MCF 10A (cell line): ENCODE results near the gene CCL20. TPM values are rescaled to one million over a fixed set of nuclear protein-coding genes. Genes with fewer than 3 reads are reported as not detected.
A peak's percentile ranks its signal among the peaks of the same experiment; 100 is the strongest.

ENCODE experiments used
- BruUV-seq: library from RNA; stranded (reverse); fragments of 400-500 nt; replicated peaks from 2 replicates; lab custom pipeline; 2021; lab: Mats Ljungman, UMichigan
- CTCF ChIA-PET: fragments of 300-600 bp; sonication (Branson Sonifier 250); formaldehyde crosslinking; extraction: SDS; loops from one replicate; lab custom pipeline; 2021; ENCODE audit warnings: antibody characterized with exemption, inconsistent platforms; lab: Yijun Ruan, JAX
- POLR2A ChIA-PET: fragments of 300-600, 350-650 bp; sonication (Branson Sonifier 250); formaldehyde crosslinking; extraction: SDS; loops from one replicate; lab custom pipeline; 2020; ENCODE audit warnings: antibody characterized with exemption, inconsistent platforms; lab: Yijun Ruan, JAX
- DNase-seq: peaks from one replicate; pipeline ENCODE4 v3.0.0-alpha.2; 2018; ENCODE audit not compliant: unreplicated experiment
- H3K27ac Mint-ChIP-seq: one replicate; pipeline ENCODE4 v1.8.0; 2022; ENCODE audit warnings: mild to moderate bottlenecking, low read depth, mixed read lengths; ENCODE audit not compliant: unreplicated experiment
- H3K27me3 Mint-ChIP-seq: one replicate; pipeline ENCODE4 v1.8.0; 2022; ENCODE audit warnings: mixed read lengths; ENCODE audit not compliant: insufficient read depth, unreplicated experiment
- H3K36me3 Mint-ChIP-seq: one replicate; pipeline ENCODE4 v1.8.0; 2022; ENCODE audit warnings: mild to moderate bottlenecking, moderate library complexity, mixed read lengths; ENCODE audit not compliant: insufficient read depth, unreplicated experiment
- H3K4me1 Mint-ChIP-seq: one replicate; pipeline ENCODE4 v1.8.0; 2022; ENCODE audit warnings: mixed read lengths; ENCODE audit not compliant: insufficient read depth, unreplicated experiment
- H3K4me3 Mint-ChIP-seq: one replicate; pipeline ENCODE4 v1.8.0; 2022; ENCODE audit warnings: mild to moderate bottlenecking, moderate library complexity, mixed read lengths; ENCODE audit not compliant: unreplicated experiment
- H3K9me3 Mint-ChIP-seq: one replicate; pipeline ENCODE4 v1.8.0; 2022; ENCODE audit warnings: mixed read lengths; ENCODE audit not compliant: unreplicated experiment
- CTCF ChIP-seq: fragments of 200-600 bp; IDR thresholded peaks from one replicate; pipeline ENCODE4 v1.8.0; 2022; ENCODE audit warnings: antibody characterized with exemption, mild to moderate bottlenecking; ENCODE audit not compliant: unreplicated experiment
- intact Hi-C: fragments of 100-400 bp; cut with micrococcal nuclease; formaldehyde crosslinking; loops from 2 replicates; pipeline ENCODE4 v1.14.1; 2022
- total RNA-seq: library from RNA; stranded (reverse); gene quantifications from 2 replicates; pipeline ENCODE4 v1.2.3, GENCODE V29; 2022

CCL20 gene
- total RNA-seq, 1 experiment from 2014 or later: 34.4 TPM

GRCh38 chr2:227819398-227819697, 5.7 kb downstream of the CCL20 start:
- Mint-ChIP-seq H3K4me3 (no peak overlapping the region), H3K36me3 (peaks cover 14% of the 10 kb centered on the region), H3K27ac (peak overlapping the region; percentile 92), H3K4me1 (peaks cover 35% of the 10 kb centered on the region), H3K9me3 (peaks cover 14% of the 10 kb centered on the region), H3K27me3 (no peaks in the 10 kb centered on the region)
- ChIA-PET POLR2A (interaction anchor here (0.6 to 5.8 kb wide), 10 partner anchors 16 to 1696 kb away, joined by 3 to 75 read pairs (median 4); no protein-coding TSS in a partner anchor), CTCF (interaction anchor here (0.7 to 1.6 kb wide), 2 partner anchors 44 to 561 kb away, joined by 3 to 4 read pairs; no protein-coding TSS in a partner anchor)
- DNase-seq: no peak
- no TSS peak for BruUV-seq
- intact Hi-C loops: loop anchor here (2.0 kb wide), 1 partner anchor 161 kb away; no protein-coding TSS in a partner anchor
- no peak for TF ChIP-seq CTCF

GRCh38 chr2:227821043-227821942, 7.7 kb downstream of the CCL20 start:
- no peak for TF ChIP-seq CTCF
- H3K27ac Mint-ChIP-seq: peak overlapping the region; percentile 9
- intact Hi-C loops: no loop called here
- POLR2A ChIA-PET: interaction anchor here (0.5 to 0.8 kb wide), 3 partner anchors 24 to 759 kb away, joined by 3 read pairs; no protein-coding TSS in a partner anchor
- peaks cover 6% of the 10 kb centered on the region for H3K36me3 Mint-ChIP-seq
- peak; percentile 18 for DNase-seq
- CTCF ChIA-PET: interaction anchor here (0.6 to 1.0 kb wide), 3 partner anchors 66 to 1962 kb away, joined by 3 to 4 read pairs (median 3); no protein-coding TSS in a partner anchor
- H3K9me3 Mint-ChIP-seq: peaks cover 14% of the 10 kb centered on the region
- no peak overlapping the region for H3K4me3 Mint-ChIP-seq
- H3K4me1 Mint-ChIP-seq: peaks cover 42% of the 10 kb centered on the region
- no TSS peak for BruUV-seq
- H3K27me3 Mint-ChIP-seq: no peaks in the 10 kb centered on the region

GRCh38 chr2:227822416-227823003, 8.9 kb downstream of the CCL20 start:
- BruUV-seq: no TSS peak
- Mint-ChIP-seq H3K4me3 (no peak overlapping the region), H3K27me3 (no peaks in the 10 kb centered on the region), H3K27ac (no peak overlapping the region), H3K9me3 (peaks cover 14% of the 10 kb centered on the region), H3K36me3 (peaks cover 4% of the 10 kb centered on the region), H3K4me1 (peaks cover 49% of the 10 kb centered on the region)
- ChIA-PET POLR2A (interaction anchor here (0.9 kb wide), 1 partner anchor 40 kb away, joined by 5 read pairs; no protein-coding TSS in a partner anchor), CTCF (interaction anchor here (0.6 to 1.6 kb wide), 3 partner anchors 41 to 165 kb away, joined by 3 to 6 read pairs (median 3); no protein-coding TSS in a partner anchor)
- intact Hi-C loops: no loop called here
- no peak for DNase-seq
- TF ChIP-seq CTCF: no peak

GRCh38 chr2:227823922-227824321, 10.3 kb downstream of the CCL20 start:
- H3K27ac Mint-ChIP-seq: no peak overlapping the region
- no peaks in the 10 kb centered on the region for H3K36me3 Mint-ChIP-seq
- no TSS peak for BruUV-seq
- no peak overlapping the region for H3K4me3 Mint-ChIP-seq
- no peaks in the 10 kb centered on the region for H3K27me3 Mint-ChIP-seq
- no peak for DNase-seq
- peaks cover 36% of the 10 kb centered on the region for H3K4me1 Mint-ChIP-seq
- POLR2A ChIA-PET: interaction anchor here (0.8 kb wide), 1 partner anchor 13 kb away, joined by 3 read pairs; no protein-coding TSS in a partner anchor
- TF ChIP-seq CTCF: no peak
- CTCF ChIA-PET: no interaction called here
- peaks cover 14% of the 10 kb centered on the region for H3K9me3 Mint-ChIP-seq
- intact Hi-C loops: no loop called here
